ENCODE data around the gene MT1A. TPM values are rescaled to one million over a fixed set of nuclear protein-coding genes. Genes with fewer than 3 reads are reported as not detected.
"Not testable (repeated sequence)": the region's sequence is repeated elsewhere in the genome, so short reads cannot be mapped to it uniquely, and the experiment has no call there.

Gene MT1A
- total RNA-seq, 1 experiment from 2014 or later, result 2.4 TPM

GRCh38 chr16:56610017-56610608 lies 28.4 kb upstream of the MT1A start:
- DNase-seq (ENCODE audit: low read depth), result peak; percentile 94

GRCh38 chr16:56610609-56611111 lies 27.8 kb upstream of the MT1A start:
- DNase-seq (ENCODE audit: low read depth), result no peak

GRCh38 chr16:56611281-56611833 lies 27.1 kb upstream of the MT1A start:
- DNase-seq (ENCODE audit: low read depth), result peak; percentile 84

GRCh38 chr16:56613706-56614105 lies 24.8 kb upstream of the MT1A start:
- no peak for DNase-seq (ENCODE audit: low read depth)

- DNase-seq (ENCODE audit: low read depth), result peak; percentile 73
Measured at GRCh38 chr16:56614549-56614991, 23.9 kb upstream of the MT1A start.

GRCh38 chr16:56615353-56615752 lies 23.1 kb upstream of the MT1A start:
- DNase-seq (ENCODE audit: low read depth), result peak; percentile 65

- no peak for DNase-seq (ENCODE audit: low read depth)
Measured at GRCh38 chr16:56616608-56617211, 21.8 kb upstream of the MT1A start.

GRCh38 chr16:56617212-56618085 lies 21.0 kb upstream of the MT1A start:
- peak; percentile 80 for DNase-seq (ENCODE audit: low read depth)

- no peak for DNase-seq (ENCODE audit: low read depth)
Measured at GRCh38 chr16:56618138-56618537, 20.3 kb upstream of the MT1A start.

- peak; percentile 27 for DNase-seq (ENCODE audit: low read depth)
Measured at GRCh38 chr16:56620339-56620897, 18.0 kb upstream of the MT1A start.

GRCh38 chr16:56621665-56622445 lies 16.6 kb upstream of the MT1A start:
- not testable (repeated sequence) for DNase-seq (ENCODE audit: low read depth)

GRCh38 chr16:56623184-56623583 lies 15.3 kb upstream of the MT1A start:
- not testable (repeated sequence) for DNase-seq (ENCODE audit: low read depth)

- no peak for DNase-seq (ENCODE audit: low read depth)
Measured at GRCh38 chr16:56623637-56624036, 14.8 kb upstream of the MT1A start.

GRCh38 chr16:56625140-56625942 lies 13.1 kb upstream of the MT1A start, which contains the start of gene MT1E:
Gene MT1E, plus strand, starts transcription at chr16:56625781. Its CDS starts 71 bp downstream, at chr16:56625852.
- peak; percentile 88 for DNase-seq (ENCODE audit: low read depth)

- no peak for DNase-seq (ENCODE audit: low read depth)
Measured at GRCh38 chr16:56625943-56626654, 12.4 kb upstream of the MT1A start.

GRCh38 chr16:56626685-56627084 lies 11.8 kb upstream of the MT1A start:
- DNase-seq (ENCODE audit: low read depth), result no peak

GRCh38 chr16:56628486-56629350 lies 9.7 kb upstream of the MT1A start:
- peak; percentile 35 for DNase-seq (ENCODE audit: low read depth)

- no peak for DNase-seq (ENCODE audit: low read depth)
Measured at GRCh38 chr16:56629531-56629930, 8.9 kb upstream of the MT1A start.
